ENCODE measurements around the gene HDGFL3.

GRCh38 chr15:83200162-83200561 is 7.5 kb downstream of the HDGFL3 start:
- no peak for TF ChIP-seq EZH2 (IDR thresholded peaks at IDR 0.05; ENCODE audit: low read length, missing control alignments)
- no peak for TF ChIP-seq CTCF (conservative IDR thresholded peaks at IDR 0.05 in 1 of 2, IDR thresholded peaks at IDR 0.05 in 1 of 2; ENCODE audit: low read depth in 1 of 2, low read length in 2 of 2)

Data from fibroblast of lung (primary cell).